Osteoblast (primary cell): ENCODE data around the gene PCDHGB5. TPM values are rescaled to one million over a fixed set of nuclear protein-coding genes. Genes with fewer than 3 reads are reported as not detected.
"Not testable (repeated sequence)": the region's sequence is repeated elsewhere in the genome, so short reads cannot be mapped to it uniquely, and the experiment has no call there.

ENCODE experiments used
- DNase-seq: peaks from one replicate; pipeline ENCODE4 v3.0.0; 2011; ENCODE audit warnings: low spot score, mixed read lengths; ENCODE audit not compliant: insufficient read length; ENCODE audit errors: missing footprints
- H2AFZ ChIP-seq: 2 replicates; pipeline ENCODE4 v1.6.0; 2011; ENCODE audit warnings: mild to moderate bottlenecking, low read length
- H3K27ac ChIP-seq: 2 replicates; pipeline ENCODE4 v1.5.1; 2011; ENCODE audit warnings: mild to moderate bottlenecking, low read depth, low read length, moderate library complexity
- H3K27me3 ChIP-seq: 2 replicates; pipeline ENCODE4 v1.6.0; 2012; ENCODE audit warnings: mild to moderate bottlenecking, control low read depth, inconsistent platforms, low read length, moderate library complexity; ENCODE audit not compliant: insufficient read depth
- H3K36me3 ChIP-seq: 2 replicates; pipeline ENCODE4 v1.5.1; 2011; ENCODE audit warnings: mild to moderate bottlenecking, low read length, control low read depth, moderate library complexity; ENCODE audit not compliant: insufficient read depth
- H3K4me1 ChIP-seq: 2 replicates; pipeline ENCODE4 v1.5.1; 2011; ENCODE audit warnings: mild to moderate bottlenecking, low read length, control low read depth, moderate library complexity; ENCODE audit not compliant: insufficient read depth
- H3K4me2 ChIP-seq: 2 replicates; pipeline ENCODE4 v1.6.0; 2011; ENCODE audit warnings: mild to moderate bottlenecking, low read length; ENCODE audit not compliant: insufficient read depth
- H3K4me3 ChIP-seq: fragments of 200-600 bp; sonication (generic); 3 replicates; pipeline ENCODE4 v1.5.1; 2012; ENCODE audit warnings: mild to moderate bottlenecking, low read length, inconsistent platforms; ENCODE audit not compliant: insufficient read depth
- H3K79me2 ChIP-seq: 2 replicates; pipeline ENCODE4 v1.6.0; 2012; ENCODE audit warnings: mild to moderate bottlenecking, low read length, control low read depth, inconsistent platforms; ENCODE audit not compliant: insufficient read depth
- H3K9me3 ChIP-seq: 2 replicates; pipeline ENCODE4 v1.5.1; 2011; ENCODE audit warnings: low read depth, low read length, control low read depth
- H4K20me1 ChIP-seq: 2 replicates; pipeline ENCODE4 v1.6.0; 2012; ENCODE audit warnings: mild to moderate bottlenecking, low read length, control low read depth; ENCODE audit not compliant: insufficient read depth
- CTCF ChIP-seq: IDR thresholded peaks from 2 replicates; pipeline ENCODE4 v1.5.1; 2011; ENCODE audit warnings: mild to moderate bottlenecking, low read depth, low read length, moderate library complexity; ENCODE audit errors: extremely low read depth
- total RNA-seq: library from RNA; depleted of rRNA; stranded (reverse); fragments of >200 nt; gene quantifications from 2 replicates; pipeline ENCODE4 v1.2.3, GENCODE V29; 2012

The PCDHGB5 gene
- total RNA-seq, 1 donor = 24.2 TPM

DNA sequence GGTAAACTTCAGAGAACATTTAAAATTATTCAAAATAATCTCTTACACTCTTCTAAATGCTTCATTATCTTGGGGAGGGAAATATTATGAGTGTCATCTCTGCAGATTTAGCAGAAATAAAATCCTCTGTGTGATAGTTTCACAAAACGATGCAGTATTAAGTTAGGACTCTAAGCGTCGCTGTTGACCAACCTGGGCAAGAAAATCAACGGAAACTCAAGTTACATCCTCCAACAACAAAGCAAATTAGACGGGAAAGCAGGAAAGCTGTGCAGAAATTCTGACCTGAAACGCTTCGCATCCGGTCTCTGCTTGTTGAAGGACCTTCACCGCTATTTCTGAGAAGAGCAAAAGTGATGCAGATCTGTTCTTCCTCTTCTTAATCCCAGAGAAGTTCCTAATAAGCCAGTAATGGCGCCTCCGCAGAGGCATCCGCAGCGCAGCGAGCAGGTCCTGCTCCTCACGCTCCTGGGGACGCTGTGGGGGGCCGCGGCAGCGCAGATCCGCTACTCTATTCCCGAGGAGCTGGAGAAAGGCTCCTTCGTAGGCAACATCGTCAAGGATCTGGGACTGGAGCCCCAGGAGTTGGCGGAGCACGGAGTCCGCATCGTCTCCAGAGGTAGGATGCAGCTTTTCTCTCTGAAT, 24.0 kb upstream of the PCDHGB5 start, which contains the start of gene PCDHGA6:
PCDHGA6 (plus strand) TSS at position 219 of the 645 bp plus-strand sequence; CDS start at position 412, 193 bp downstream.
- peak within 1 kb of the TSS; percentile 68 for H3K4me3 ChIP-seq
- H3K4me1 ChIP-seq = no peaks in the 10 kb centered on the region
- peak; percentile 84 for DNase-seq
- peak within 1 kb of the TSS; percentile 21 for H3K4me2 ChIP-seq
- H3K79me2 ChIP-seq = no peaks in the 10 kb centered on the region
- H3K27ac ChIP-seq = no peak within 1 kb of the TSS
- peaks cover 8% of the 10 kb centered on the region for H3K9me3 ChIP-seq
- peak within 1 kb of the TSS; percentile 55 for H2AFZ ChIP-seq
- H4K20me1 ChIP-seq = no peaks in the 10 kb centered on the region
- peaks cover 16% of the 10 kb centered on the region for H3K27me3 ChIP-seq
- H3K36me3 ChIP-seq = no peaks in the 10 kb centered on the region
- TF ChIP-seq CTCF = peak; percentile 61

GRCh38 chr5:141374627-141375026, 23.1 kb upstream of the PCDHGB5 start:
- no peak for DNase-seq
- H3K36me3 ChIP-seq = no peaks in the 10 kb centered on the region
- H3K79me2 ChIP-seq = no peaks in the 10 kb centered on the region
- TF ChIP-seq CTCF = no peak
- H3K27ac ChIP-seq = no peak overlapping the region
- no peaks in the 10 kb centered on the region for H4K20me1 ChIP-seq
- peaks cover 16% of the 10 kb centered on the region for H3K27me3 ChIP-seq
- peak overlapping the region; percentile 21 for H3K4me2 ChIP-seq
- no peaks in the 10 kb centered on the region for H3K4me1 ChIP-seq
- H2AFZ ChIP-seq = no peak overlapping the region
- H3K4me3 ChIP-seq = peak overlapping the region; percentile 68
- H3K9me3 ChIP-seq = peaks cover 8% of the 10 kb centered on the region

GRCh38 chr5:141375444-141376155, 22.1 kb upstream of the PCDHGB5 start:
- H3K9me3 ChIP-seq, H3K79me2 ChIP-seq: not testable (repeated sequence)

GRCh38 chr5:141382469-141383294, 15.1 kb upstream of the PCDHGB5 start, which contains the start of gene PCDHGA7:
Gene PCDHGA7, plus strand, starts transcription at chr5:141382742. Its CDS starts 158 bp downstream, at chr5:141382900.
- Histone ChIP-seq H3K4me2 (peak within 1 kb of the TSS; percentile 77), H3K36me3 (no peaks in the 10 kb centered on the region), H4K20me1 (no peaks in the 10 kb centered on the region), H2AFZ (peak within 1 kb of the TSS; percentile 58), H3K27me3 (no peaks in the 10 kb centered on the region), H3K79me2 (no peaks in the 10 kb centered on the region), H3K27ac (no peak within 1 kb of the TSS), H3K9me3 (no peaks in the 10 kb centered on the region), H3K4me1 (no peaks in the 10 kb centered on the region), H3K4me3 (peak within 1 kb of the TSS; percentile 71)
- TF ChIP-seq CTCF = peak; percentile 65
- DNase-seq = peak; percentile 93

More at GRCh38 chr5:141375444-141376155, 22.1 kb upstream of the PCDHGB5 start:
- not testable (repeated sequence) for H3K4me2 ChIP-seq, H3K27ac ChIP-seq, H4K20me1 ChIP-seq, H3K36me3 ChIP-seq, H3K4me3 ChIP-seq, H3K4me1 ChIP-seq, H2AFZ ChIP-seq, DNase-seq
- H3K27me3 ChIP-seq = peaks cover 15% of the 10 kb centered on the region
